ENCODE data around the gene DNAJC4.

The DNAJC4 gene

GRCh38 chr11:64255135-64256128 is 25.1 kb downstream of the DNAJC4 start:
- H2BK12ac ChIP-seq (ENCODE audit: low read length) = no peak overlapping the region
- no peaks in the 10 kb centered on the region for H3K9me3 ChIP-seq (replicated peaks in 1 of 2; ENCODE audit: control insufficient read depth in 2 of 2, insufficient read depth in 1 of 2, low read depth in 1 of 2, low read length in 2 of 2)
- H2BK5ac ChIP-seq (ENCODE audit: low read length) = peak overlapping the region; percentile 1
- no peak overlapping the region for H3K4ac ChIP-seq (ENCODE audit: low read length)
- no peak overlapping the region for H3K18ac ChIP-seq (ENCODE audit: low read length)
- no peak overlapping the region for H2BK15ac ChIP-seq (ENCODE audit: low read length)
- no peaks in the 10 kb centered on the region for H3K27me3 ChIP-seq (ENCODE audit: control insufficient read depth in 3 of 3, insufficient read depth in 3 of 3, low read depth in 1 of 3, low read length in 3 of 3)
- no peaks in the 10 kb centered on the region for H3K79me1 ChIP-seq (ENCODE audit: low read depth, low read length)
- H3K14ac ChIP-seq (ENCODE audit: low read length) = no peak overlapping the region
- no peak overlapping the region for H3K23ac ChIP-seq (ENCODE audit: low read depth, low read length, poor library complexity)
- no peak overlapping the region for H4K8ac ChIP-seq (ENCODE audit: low read depth, low read length)
- no peak overlapping the region for H2BK120ac ChIP-seq (ENCODE audit: low read depth, low read length)
- WGBS, 2 donors (ENCODE audit: extremely low coverage in 2 of 2, insufficient read length in 2 of 2, insufficient replicate concordance in 1 of 2) = no CpG with 5 or more reads among the region's 35 CpGs
- H3K4me3 ChIP-seq (ENCODE audit: low read length in 2 of 2) = no peak overlapping the region
- no peak overlapping the region for H3K4me2 ChIP-seq (ENCODE audit: insufficient read depth, low read length, poor library complexity, severe bottlenecking)
- H3K9ac ChIP-seq (ENCODE audit: low read depth, low read length, poor library complexity) = no peak overlapping the region
- peaks cover 9 to 10% of the 10 kb centered on the region in 2 donors for H3K4me1 ChIP-seq (ENCODE audit: control insufficient read depth in 2 of 2, insufficient read depth in 1 of 2, low read depth in 1 of 2, low read length in 2 of 2)
- H2AK5ac ChIP-seq (ENCODE audit: low read depth, low read length) = no peak overlapping the region
- no peak overlapping the region for H2AFZ ChIP-seq (ENCODE audit: low read length)
- H3K36me3 ChIP-seq (replicated peaks in 1 of 2; ENCODE audit: control insufficient read depth in 2 of 2, insufficient read depth in 2 of 2, low read length in 2 of 2) = peaks cover 29 to 59% of the 10 kb centered on the region in 2 donors
- DNase-seq (ENCODE audit: low spot score) = no peak
- no peak overlapping the region for H3K27ac ChIP-seq (replicated peaks; ENCODE audit: low read length)
- H4K91ac ChIP-seq (ENCODE audit: low read depth, low read length, poor library complexity) = no peak overlapping the region

GRCh38 chr11:64256300-64256699 is 26.0 kb downstream of the DNAJC4 start:
- Histone ChIP-seq H4K91ac (ENCODE audit: low read depth, low read length, poor library complexity) (no peak overlapping the region), H3K27me3 (ENCODE audit: control insufficient read depth in 3 of 3, insufficient read depth in 3 of 3, low read depth in 1 of 3, low read length in 3 of 3) (no peaks in the 10 kb centered on the region), H3K4me2 (ENCODE audit: insufficient read depth, low read length, poor library complexity, severe bottlenecking) (no peak overlapping the region), H3K4ac (ENCODE audit: low read length) (no peak overlapping the region), H2BK12ac (ENCODE audit: low read length) (no peak overlapping the region), H3K23ac (ENCODE audit: low read depth, low read length, poor library complexity) (peak overlapping the region; percentile 93), H3K79me1 (ENCODE audit: low read depth, low read length) (peaks cover 2% of the 10 kb centered on the region), H3K4me1 (ENCODE audit: control insufficient read depth in 2 of 2, insufficient read depth in 1 of 2, low read depth in 1 of 2, low read length in 2 of 2) (peaks cover 2 to 6% of the 10 kb centered on the region in 2 donors), H3K9ac (ENCODE audit: low read depth, low read length, poor library complexity) (no peak overlapping the region), H2BK120ac (ENCODE audit: low read depth, low read length) (no peak overlapping the region), H3K9me3 (replicated peaks in 1 of 2; ENCODE audit: control insufficient read depth in 2 of 2, insufficient read depth in 1 of 2, low read depth in 1 of 2, low read length in 2 of 2) (no peaks in the 10 kb centered on the region), H3K18ac (ENCODE audit: low read length) (no peak overlapping the region), H4K8ac (ENCODE audit: low read depth, low read length) (no peak overlapping the region), H2AK5ac (ENCODE audit: low read depth, low read length) (no peak overlapping the region), H3K36me3 (replicated peaks in 1 of 2; ENCODE audit: control insufficient read depth in 2 of 2, insufficient read depth in 2 of 2, low read length in 2 of 2) (peaks cover 31 to 63% of the 10 kb centered on the region in 2 donors), H2BK15ac (ENCODE audit: low read length) (no peak overlapping the region), H2AFZ (ENCODE audit: low read length) (no peak overlapping the region), H3K27ac (replicated peaks; ENCODE audit: low read length) (no peak overlapping the region), H2BK5ac (ENCODE audit: low read length) (peak overlapping the region; percentile 1), H3K14ac (ENCODE audit: low read length) (no peak overlapping the region), H3K4me3 (ENCODE audit: low read length in 2 of 2) (peak overlapping the region in 1 of 2 donors; percentile 53)
- WGBS, 2 donors (ENCODE audit: extremely low coverage in 2 of 2, insufficient read length in 2 of 2, insufficient replicate concordance in 1 of 2) = no CpG with 5 or more reads among the region's 15 CpGs
- DNase-seq (ENCODE audit: low spot score) = no peak

GRCh38 chr11:64258356-64258755 is 28.0 kb downstream of the DNAJC4 start:
- H2BK120ac ChIP-seq (ENCODE audit: low read depth, low read length) = no peak overlapping the region
- peaks cover 42 to 83% of the 10 kb centered on the region in 2 donors for H3K36me3 ChIP-seq (replicated peaks in 1 of 2; ENCODE audit: control insufficient read depth in 2 of 2, insufficient read depth in 2 of 2, low read length in 2 of 2)
- H3K9me3 ChIP-seq (replicated peaks in 1 of 2; ENCODE audit: control insufficient read depth in 2 of 2, insufficient read depth in 1 of 2, low read depth in 1 of 2, low read length in 2 of 2) = no peaks in the 10 kb centered on the region
- no peak overlapping the region for H2AFZ ChIP-seq (ENCODE audit: low read length)
- H3K4me2 ChIP-seq (ENCODE audit: insufficient read depth, low read length, poor library complexity, severe bottlenecking) = no peak overlapping the region
- no peak overlapping the region for H3K27ac ChIP-seq (replicated peaks; ENCODE audit: low read length)
- no peak for DNase-seq (ENCODE audit: low spot score)
- no peak overlapping the region for H2BK12ac ChIP-seq (ENCODE audit: low read length)
- no peak overlapping the region for H3K4ac ChIP-seq (ENCODE audit: low read length)
- H4K8ac ChIP-seq (ENCODE audit: low read depth, low read length) = no peak overlapping the region
- no peak overlapping the region for H2AK5ac ChIP-seq (ENCODE audit: low read depth, low read length)
- no peak overlapping the region for H3K14ac ChIP-seq (ENCODE audit: low read length)
- H3K9ac ChIP-seq (ENCODE audit: low read depth, low read length, poor library complexity) = no peak overlapping the region
- peaks cover 0 to 1% of the 10 kb centered on the region in 2 donors for H3K4me1 ChIP-seq (ENCODE audit: control insufficient read depth in 2 of 2, insufficient read depth in 1 of 2, low read depth in 1 of 2, low read length in 2 of 2)
- H3K23ac ChIP-seq (ENCODE audit: low read depth, low read length, poor library complexity) = no peak overlapping the region
- H3K18ac ChIP-seq (ENCODE audit: low read length) = no peak overlapping the region
- no peak overlapping the region for H4K91ac ChIP-seq (ENCODE audit: low read depth, low read length, poor library complexity)
- no CpG with 5 or more reads among the region's 24 CpGs for WGBS, 2 donors (ENCODE audit: extremely low coverage in 2 of 2, insufficient read length in 2 of 2, insufficient replicate concordance in 1 of 2)
- H2BK5ac ChIP-seq (ENCODE audit: low read length) = no peak overlapping the region
- H2BK15ac ChIP-seq (ENCODE audit: low read length) = no peak overlapping the region
- H3K4me3 ChIP-seq (ENCODE audit: low read length in 2 of 2) = peak overlapping the region in 1 of 2 donors; percentile 9
- no peaks in the 10 kb centered on the region for H3K27me3 ChIP-seq (ENCODE audit: control insufficient read depth in 3 of 3, insufficient read depth in 3 of 3, low read depth in 1 of 3, low read length in 3 of 3)
- H3K79me1 ChIP-seq (ENCODE audit: low read depth, low read length) = peaks cover 3% of the 10 kb centered on the region

- peaks cover 0 to 4% of the 10 kb centered on the region in 2 donors for H3K4me1 ChIP-seq (ENCODE audit: control insufficient read depth in 2 of 2, insufficient read depth in 1 of 2, low read depth in 1 of 2, low read length in 2 of 2)
- DNase-seq (ENCODE audit: low spot score) = no peak
Observed at GRCh38 chr11:64258946-64259532, 28.7 kb downstream of the DNAJC4 start.

More at GRCh38 chr11:64258946-64259532, 28.7 kb downstream of the DNAJC4 start:
- Histone ChIP-seq H2BK15ac (ENCODE audit: low read length) (no peak overlapping the region), H3K14ac (ENCODE audit: low read length) (no peak overlapping the region), H3K4me2 (ENCODE audit: insufficient read depth, low read length, poor library complexity, severe bottlenecking) (no peak overlapping the region), H2BK120ac (ENCODE audit: low read depth, low read length) (peak overlapping the region; percentile 31), H2BK5ac (ENCODE audit: low read length) (no peak overlapping the region), H3K9me3 (replicated peaks in 1 of 2; ENCODE audit: control insufficient read depth in 2 of 2, insufficient read depth in 1 of 2, low read depth in 1 of 2, low read length in 2 of 2) (no peaks in the 10 kb centered on the region), H2AK5ac (ENCODE audit: low read depth, low read length) (no peak overlapping the region), H3K27ac (replicated peaks; ENCODE audit: low read length) (no peak overlapping the region), H2BK12ac (ENCODE audit: low read length) (no peak overlapping the region), H3K18ac (ENCODE audit: low read length) (no peak overlapping the region), H3K9ac (ENCODE audit: low read depth, low read length, poor library complexity) (peak overlapping the region; percentile 70), H3K79me1 (ENCODE audit: low read depth, low read length) (peaks cover 3% of the 10 kb centered on the region), H3K36me3 (replicated peaks in 1 of 2; ENCODE audit: control insufficient read depth in 2 of 2, insufficient read depth in 2 of 2, low read length in 2 of 2) (peaks cover 43 to 87% of the 10 kb centered on the region in 2 donors), H4K8ac (ENCODE audit: low read depth, low read length) (no peak overlapping the region), H3K23ac (ENCODE audit: low read depth, low read length, poor library complexity) (no peak overlapping the region), H3K4me3 (ENCODE audit: low read length in 2 of 2) (peak overlapping the region in 1 of 2 donors; percentile 43), H2AFZ (ENCODE audit: low read length) (no peak overlapping the region), H3K27me3 (ENCODE audit: control insufficient read depth in 3 of 3, insufficient read depth in 3 of 3, low read depth in 1 of 3, low read length in 3 of 3) (no peaks in the 10 kb centered on the region), H3K4ac (ENCODE audit: low read length) (no peak overlapping the region), H4K91ac (ENCODE audit: low read depth, low read length, poor library complexity) (no peak overlapping the region)
- no CpG with 5 or more reads among the region's 32 CpGs for WGBS, 2 donors (ENCODE audit: extremely low coverage in 2 of 2, insufficient read length in 2 of 2, insufficient replicate concordance in 1 of 2)
